Progenitor cell of endocrine pancreas (in vitro differentiated cells): ENCODE measurements around the gene SEMA4F. TPM values are rescaled to one million over a fixed set of nuclear protein-coding genes. Genes with fewer than 3 reads are reported as not detected.

ENCODE experiments used
- DNase-seq: peaks from one replicate; pipeline ENCODE4 v3.0.0; 2021; ENCODE audit warnings: low spot score; ENCODE audit not compliant: unreplicated experiment
- H3K27ac Mint-ChIP-seq: 2 replicates; pipeline ENCODE4 v1.8.0; 2021; ENCODE audit warnings: mild to moderate bottlenecking, moderate library complexity, mixed read lengths
- H3K27me3 Mint-ChIP-seq: 2 replicates; pipeline ENCODE4 v1.8.0; 2021; ENCODE audit warnings: mixed read lengths
- H3K36me3 Mint-ChIP-seq: 2 replicates; pipeline ENCODE4 v1.8.0; 2022; ENCODE audit warnings: mixed read lengths; ENCODE audit not compliant: insufficient read depth
- H3K4me1 Mint-ChIP-seq: 2 replicates; pipeline ENCODE4 v1.8.0; 2021; ENCODE audit warnings: low read depth, mixed read lengths
- H3K4me3 Mint-ChIP-seq: 2 replicates; pipeline ENCODE4 v1.8.0; 2021; ENCODE audit warnings: low read depth, mild to moderate bottlenecking, moderate library complexity, mixed read lengths
- H3K9me3 Mint-ChIP-seq: 2 replicates; pipeline ENCODE4 v1.8.0; 2021; ENCODE audit warnings: low read depth, mixed read lengths
- total RNA-seq: library from RNA; stranded (reverse); gene quantifications from 2 replicates; pipeline ENCODE4 v1.2.1, GENCODE V29; 2021
- TF ChIP-seq, protein P1 (sequence below): fragments of 200-600 bp; sonication (generic); IDR thresholded peaks from one replicate; pipeline ENCODE4 v1.5.0; 2021; ENCODE audit warnings: antibody characterized with exemption, mild to moderate bottlenecking; ENCODE audit not compliant: unreplicated experiment

SEMA4F gene
- total RNA-seq, 1 donor from 2014 or later: 11.5 TPM

DNA sequence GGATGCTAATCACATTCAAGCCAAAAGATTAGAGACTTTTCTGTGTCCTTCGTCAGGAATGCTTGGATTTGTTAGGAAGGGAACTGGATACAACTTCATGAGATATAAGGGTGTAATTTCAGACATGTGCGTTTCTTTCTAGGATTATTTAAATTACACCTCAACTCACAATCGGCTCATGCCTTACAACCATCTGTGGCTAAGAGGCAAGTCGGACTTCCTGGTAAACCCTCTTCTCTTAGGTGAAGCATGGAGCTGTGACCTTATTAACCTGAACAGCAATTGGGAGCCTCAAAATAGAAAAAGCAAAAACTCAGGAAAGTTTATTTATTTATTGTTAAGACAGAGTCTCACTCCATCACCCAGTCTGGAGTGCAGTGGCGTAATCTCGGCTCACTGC lies 61.8 kb downstream of the SEMA4F start:
- DNase-seq: no peak
- H3K27ac Mint-ChIP-seq: no peak overlapping the region
- H3K4me1 Mint-ChIP-seq: no peaks in the 10 kb centered on the region
- TF ChIP-seq, protein P1, sequence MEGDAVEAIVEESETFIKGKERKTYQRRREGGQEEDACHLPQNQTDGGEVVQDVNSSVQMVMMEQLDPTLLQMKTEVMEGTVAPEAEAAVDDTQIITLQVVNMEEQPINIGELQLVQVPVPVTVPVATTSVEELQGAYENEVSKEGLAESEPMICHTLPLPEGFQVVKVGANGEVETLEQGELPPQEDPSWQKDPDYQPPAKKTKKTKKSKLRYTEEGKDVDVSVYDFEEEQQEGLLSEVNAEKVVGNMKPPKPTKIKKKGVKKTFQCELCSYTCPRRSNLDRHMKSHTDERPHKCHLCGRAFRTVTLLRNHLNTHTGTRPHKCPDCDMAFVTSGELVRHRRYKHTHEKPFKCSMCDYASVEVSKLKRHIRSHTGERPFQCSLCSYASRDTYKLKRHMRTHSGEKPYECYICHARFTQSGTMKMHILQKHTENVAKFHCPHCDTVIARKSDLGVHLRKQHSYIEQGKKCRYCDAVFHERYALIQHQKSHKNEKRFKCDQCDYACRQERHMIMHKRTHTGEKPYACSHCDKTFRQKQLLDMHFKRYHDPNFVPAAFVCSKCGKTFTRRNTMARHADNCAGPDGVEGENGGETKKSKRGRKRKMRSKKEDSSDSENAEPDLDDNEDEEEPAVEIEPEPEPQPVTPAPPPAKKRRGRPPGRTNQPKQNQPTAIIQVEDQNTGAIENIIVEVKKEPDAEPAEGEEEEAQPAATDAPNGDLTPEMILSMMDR: no peak
- H3K36me3 Mint-ChIP-seq: no peaks in the 10 kb centered on the region
- no peaks in the 10 kb centered on the region for H3K9me3 Mint-ChIP-seq
- peaks cover 23% of the 10 kb centered on the region for H3K27me3 Mint-ChIP-seq
- H3K4me3 Mint-ChIP-seq: peak overlapping the region; percentile 87

DNA sequence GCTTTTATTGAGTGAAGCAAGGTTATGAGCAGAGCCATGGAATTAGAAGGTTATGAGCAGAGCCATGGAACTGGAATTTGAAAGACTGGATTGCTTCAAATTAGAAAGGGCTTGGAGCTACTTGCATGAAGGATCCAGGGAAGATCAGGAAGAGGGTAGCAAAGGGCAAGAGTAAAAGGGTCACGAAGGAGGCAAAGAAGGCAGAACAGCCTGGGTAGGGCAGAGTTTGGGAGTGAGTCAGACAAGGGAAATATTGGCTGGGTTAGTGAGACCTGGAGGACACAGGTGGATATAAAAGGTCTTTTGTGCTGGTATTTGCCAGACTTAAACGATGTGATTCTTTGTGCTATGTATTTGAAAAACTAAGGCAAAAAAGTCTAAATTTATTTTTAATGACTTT lies 65.0 kb downstream of the SEMA4F start:
- peaks cover 10% of the 10 kb centered on the region for H3K27me3 Mint-ChIP-seq
- TF ChIP-seq, protein P1: no peak
- no peaks in the 10 kb centered on the region for H3K4me1 Mint-ChIP-seq
- H3K4me3 Mint-ChIP-seq: no peak overlapping the region
- H3K36me3 Mint-ChIP-seq: no peaks in the 10 kb centered on the region
- no peak for DNase-seq
- H3K9me3 Mint-ChIP-seq: no peaks in the 10 kb centered on the region
- H3K27ac Mint-ChIP-seq: no peak overlapping the region

DNA sequence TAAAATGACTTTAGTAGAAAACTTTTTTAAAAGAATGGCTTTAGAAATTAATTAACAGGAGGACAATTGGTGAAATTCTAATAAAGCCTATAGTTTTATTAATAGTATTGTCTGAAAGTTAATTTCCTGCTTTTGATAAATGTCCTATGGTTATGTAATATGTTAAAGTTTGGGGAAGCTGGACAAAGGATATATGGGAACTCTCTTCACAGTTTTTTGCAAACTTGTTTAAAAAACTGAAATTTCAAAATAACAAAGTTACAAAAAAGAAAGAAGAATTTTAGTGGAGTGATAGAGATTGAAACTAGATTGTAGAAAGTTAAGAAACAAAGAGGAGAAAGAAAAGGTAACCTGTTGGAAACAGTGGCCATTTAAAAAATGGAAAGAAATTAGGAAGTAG lies 67.3 kb downstream of the SEMA4F start:
- Mint-ChIP-seq H3K27me3 (peaks cover 3% of the 10 kb centered on the region), H3K9me3 (no peaks in the 10 kb centered on the region), H3K4me1 (no peaks in the 10 kb centered on the region), H3K36me3 (no peaks in the 10 kb centered on the region), H3K27ac (no peak overlapping the region), H3K4me3 (no peak overlapping the region)
- TF ChIP-seq, protein P1: no peak
- no peak for DNase-seq

DNA sequence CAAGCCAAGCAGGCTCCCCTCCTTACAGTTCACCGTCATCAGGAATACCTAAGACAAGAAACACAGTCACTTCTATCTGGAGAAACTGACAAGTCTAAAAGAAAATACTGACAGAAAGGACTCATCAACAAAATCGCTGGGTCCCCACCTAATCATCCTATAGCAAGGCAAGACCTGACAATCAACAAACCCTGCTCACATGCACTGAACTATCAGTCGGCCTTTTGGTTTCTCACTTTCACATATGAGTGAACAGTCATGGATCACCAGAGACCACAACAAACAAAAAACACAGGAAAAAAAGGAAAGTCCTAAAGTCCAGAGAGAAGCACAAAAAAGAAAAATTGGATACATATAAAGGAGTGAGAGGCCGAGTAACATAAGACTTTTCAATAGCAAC lies 70.4 kb downstream of the SEMA4F start:
- no peak overlapping the region for H3K27ac Mint-ChIP-seq
- peaks cover 3% of the 10 kb centered on the region for H3K27me3 Mint-ChIP-seq
- H3K9me3 Mint-ChIP-seq: peaks cover 4% of the 10 kb centered on the region
- H3K4me3 Mint-ChIP-seq: no peak overlapping the region
- no peak for DNase-seq
- TF ChIP-seq, protein P1: no peak
- H3K36me3 Mint-ChIP-seq: no peaks in the 10 kb centered on the region
- no peaks in the 10 kb centered on the region for H3K4me1 Mint-ChIP-seq

DNA sequence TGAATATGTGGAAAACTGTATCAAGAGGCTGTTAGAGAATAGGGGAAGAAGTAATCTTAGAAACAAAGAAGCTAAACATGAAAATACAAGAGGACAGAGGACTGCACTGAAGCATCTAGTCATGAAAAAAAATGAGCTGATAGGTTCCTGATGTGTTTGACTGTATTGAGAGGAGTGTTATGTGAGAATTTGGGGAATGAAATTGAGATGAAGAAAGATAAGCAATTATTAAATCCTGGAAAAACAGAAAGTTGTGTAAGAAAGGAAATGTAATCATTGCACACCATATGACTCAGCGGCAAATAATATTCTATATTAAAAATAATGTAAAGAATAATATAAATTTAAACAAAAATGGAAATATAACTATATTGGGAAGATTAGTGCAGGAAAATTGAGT lies 71.2 kb downstream of the SEMA4F start:
- Mint-ChIP-seq H3K9me3 (peaks cover 4% of the 10 kb centered on the region), H3K27me3 (peaks cover 3% of the 10 kb centered on the region), H3K4me1 (no peaks in the 10 kb centered on the region), H3K27ac (no peak overlapping the region), H3K4me3 (no peak overlapping the region), H3K36me3 (no peaks in the 10 kb centered on the region)
- no peak for DNase-seq
- TF ChIP-seq, protein P1: no peak
